IMR-90 (cell line): ENCODE measurements around the gene ITLN2. TPM values are rescaled to one million over a fixed set of nuclear protein-coding genes. Genes with fewer than 3 reads are reported as not detected.

Source experiments
- ATAC-seq: fragments of 200-7000 bp; cut with Tn5 transposase; 2 replicates; pipeline ENCODE4 v1.9.1; 2020; ENCODE audit warnings: low read depth, mild to moderate bottlenecking, moderate library complexity
- BruUV-seq: library from RNA; stranded (reverse); fragments of 400-500 nt; replicated peaks from 2 replicates; lab custom pipeline; 2021; lab: Mats Ljungman, UMichigan
- CTCF ChIA-PET: fragments of 300-600 bp; formaldehyde crosslinking; extraction: SDS; loops from one replicate; lab custom pipeline; 2021; ENCODE audit warnings: antibody characterized with exemption; lab: Yijun Ruan, JAX
- POLR2A ChIA-PET: fragments of 300-600 bp; sonication (Branson Sonifier 250); formaldehyde crosslinking; loops from one replicate; lab custom pipeline; 2022; ENCODE audit warnings: antibody characterized with exemption; ENCODE audit not compliant: unreplicated experiment; lab: Charles Lee
- DNase-seq: peaks from one replicate; pipeline ENCODE4 v3.0.0; 2013
- H2AFZ ChIP-seq: replicated peaks from 2 replicates; pipeline ENCODE3; 2013; ENCODE audit warnings: low read length, mild to moderate bottlenecking; ENCODE audit not compliant: poor library complexity
- H2AK5ac ChIP-seq: 2 replicates; pipeline ENCODE4 v1.6.1; 2013; ENCODE audit warnings: low read depth, low read length, inconsistent platforms
- H2AK9ac ChIP-seq: replicated peaks from 2 replicates; pipeline ENCODE3; 2013; ENCODE audit warnings: mild to moderate bottlenecking, low read depth, low read length, moderate library complexity; ENCODE audit not compliant: poor library complexity
- H2BK120ac ChIP-seq: 2 replicates; pipeline ENCODE4 v1.6.1; 2013; ENCODE audit warnings: low read depth, low read length, inconsistent platforms
- H2BK15ac ChIP-seq: 3 replicates; pipeline ENCODE4 v1.6.1; 2013; ENCODE audit warnings: low read depth, low read length, inconsistent platforms
- H2BK20ac ChIP-seq: 2 replicates; pipeline ENCODE4 v1.6.1; 2013; ENCODE audit warnings: low read depth, mild to moderate bottlenecking, inconsistent platforms, low read length, moderate library complexity
- H2BK5ac ChIP-seq: 2 replicates; pipeline ENCODE4 v1.6.1; 2013; ENCODE audit warnings: mild to moderate bottlenecking, low read depth, low read length, inconsistent platforms; ENCODE audit not compliant: poor library complexity, severe bottlenecking
- H3K14ac ChIP-seq: replicated peaks from 2 replicates; pipeline ENCODE4 v1.6.1; 2013; ENCODE audit warnings: low read depth, low read length, inconsistent platforms
- H3K18ac ChIP-seq: 2 replicates; pipeline ENCODE4 v1.6.1; 2013; ENCODE audit warnings: low read depth, low read length, control low read depth
- H3K23ac ChIP-seq: 2 replicates; pipeline ENCODE4 v1.6.1; 2013; ENCODE audit warnings: low read depth, low read length, inconsistent platforms
- H3K27ac ChIP-seq: 2 replicates; pipeline ENCODE4 v1.5.1; 2013; ENCODE audit warnings: mild to moderate bottlenecking, control low read depth, low read length; ENCODE audit not compliant: insufficient read depth
- H3K27me3 ChIP-seq: 2 replicates; pipeline ENCODE4 v1.6.1; 2013; ENCODE audit warnings: low read length; ENCODE audit not compliant: control insufficient read depth, insufficient read depth
- H3K36me3 ChIP-seq: 2 replicates; pipeline ENCODE4 v1.6.1; 2013; ENCODE audit warnings: low read length, mixed read lengths; ENCODE audit not compliant: control insufficient read depth, insufficient read depth
- H3K4ac ChIP-seq: 2 replicates; pipeline ENCODE4 v1.6.1; 2013; ENCODE audit warnings: low read depth, low read length, inconsistent platforms
- H3K4me1 ChIP-seq: 2 replicates; pipeline ENCODE4 v1.6.1; 2013; ENCODE audit warnings: low read length, mixed read lengths; ENCODE audit not compliant: control insufficient read depth, insufficient read depth
- H3K4me2 ChIP-seq: 2 replicates; pipeline ENCODE4 v1.6.1; 2013; ENCODE audit warnings: low read depth, mild to moderate bottlenecking, control low read depth, low read length, moderate library complexity
- H3K4me3 ChIP-seq: 2 replicates; pipeline ENCODE4 v1.5.1; 2013; ENCODE audit warnings: low read depth, mild to moderate bottlenecking, control low read depth, low read length, moderate library complexity; ENCODE audit not compliant: insufficient read depth
- H3K56ac ChIP-seq: 2 replicates; pipeline ENCODE4 v1.6.1; 2013; ENCODE audit warnings: low read length, inconsistent platforms; ENCODE audit not compliant: insufficient read depth; ENCODE audit errors: extremely low read depth
- H3K79me1 ChIP-seq, 2 experiments: 2 replicates each; pipeline ENCODE4 v1.6.1; 2013; ENCODE audit warnings: low read length in 2 of 2, inconsistent platforms in 1 of 2, low read depth in 1 of 2
- H3K9ac ChIP-seq: 2 replicates; pipeline ENCODE4 v1.6.1; 2013; ENCODE audit warnings: low read depth, low read length, control low read depth
- H3K9me1 ChIP-seq: 2 replicates; pipeline ENCODE4 v1.6.1; 2013; ENCODE audit warnings: low read length, inconsistent platforms; ENCODE audit not compliant: insufficient read depth
- H3K9me3 ChIP-seq: 2 replicates; pipeline ENCODE4 v1.6.1; 2013; ENCODE audit warnings: low read length; ENCODE audit not compliant: control insufficient read depth, insufficient read depth
- H4K20me1 ChIP-seq: 2 replicates; pipeline ENCODE4 v1.6.1; 2013; ENCODE audit warnings: low read length, inconsistent platforms; ENCODE audit not compliant: insufficient read depth
- H4K5ac ChIP-seq: 2 replicates; pipeline ENCODE4 v1.6.1; 2013; ENCODE audit warnings: mild to moderate bottlenecking, low read depth, low read length, control low read depth
- H4K8ac ChIP-seq, 2 experiments: 2 replicates each; pipeline ENCODE4 v1.6.1; 2013; ENCODE audit warnings: low read depth in 2 of 2, low read length in 2 of 2, control low read depth in 1 of 2, inconsistent platforms in 1 of 2
- H4K91ac ChIP-seq: 2 replicates; pipeline ENCODE4 v1.6.1; 2013; ENCODE audit warnings: low read depth, low read length, inconsistent platforms; ENCODE audit not compliant: insufficient read depth
- BHLHE40 ChIP-seq: fragments of 150-350 bp; IDR thresholded peaks from 2 replicates; pipeline ENCODE4 v1.6.1; 2016; ENCODE audit warnings: mild to moderate bottlenecking, low read depth, low read length
- CHD1 ChIP-seq: IDR thresholded peaks from 2 replicates; pipeline ENCODE4 v1.6.1; 2012; ENCODE audit warnings: low read depth, low read length, improper control_type of control experiment
- FOS ChIP-seq: fragments of 150-350 bp; IDR thresholded peaks from 2 replicates; pipeline ENCODE4 v1.6.1; 2016; ENCODE audit warnings: low read depth, low read length
- MAFK ChIP-seq: IDR thresholded peaks from 2 replicates; pipeline ENCODE4 v1.6.1; 2012; ENCODE audit warnings: low read depth, low read length, improper control_type of control experiment
- MAZ ChIP-seq: IDR thresholded peaks from 2 replicates; pipeline ENCODE4 v1.6.1; 2012; ENCODE audit warnings: low read depth, mild to moderate bottlenecking, low read length, improper control_type of control experiment, moderate library complexity, borderline replicate concordance
- MXI1 ChIP-seq: IDR thresholded peaks from 2 replicates; pipeline ENCODE4 v1.6.1; 2012; ENCODE audit warnings: low read depth, mild to moderate bottlenecking, low read length, moderate library complexity, borderline replicate concordance
- NFE2L2 ChIP-seq: fragments of 150-350 bp; IDR thresholded peaks from 2 replicates; pipeline ENCODE4 v1.6.1; 2016; ENCODE audit warnings: low read depth, mild to moderate bottlenecking, low read length
- POLR2A ChIP-seq: IDR thresholded peaks from 2 replicates; pipeline ENCODE4 v1.6.1; 2012; ENCODE audit warnings: mild to moderate bottlenecking, low read depth, low read length
- RAD21 ChIP-seq: IDR thresholded peaks from 2 replicates; pipeline ENCODE4 v1.6.1; 2012; ENCODE audit warnings: low read length, improper control_type of control experiment
- RCOR1 ChIP-seq: IDR thresholded peaks from 2 replicates; pipeline ENCODE4 v1.6.1; 2012; ENCODE audit warnings: mild to moderate bottlenecking, low read length, improper control_type of control experiment; ENCODE audit not compliant: insufficient replicate concordance
- RFX5 ChIP-seq: IDR thresholded peaks from 2 replicates; pipeline ENCODE4 v1.8.0; 2012; ENCODE audit warnings: low read depth, mild to moderate bottlenecking, low read length, moderate library complexity
- SMC3 ChIP-seq: fragments of 150-350 bp; IDR thresholded peaks from 2 replicates; pipeline ENCODE4 v1.6.1; 2016; ENCODE audit warnings: low read depth, mild to moderate bottlenecking, antibody characterized with exemption, low read length, moderate library complexity
- WGBS, 2 experiments: methylation state at CpG; one replicate each; pipeline versions ENCODE4 v1.1.5 to v1.1.7; 2013; ENCODE audit warnings: missing lambda C conversion rate in 2 of 2; ENCODE audit not compliant: insufficient read length in 1 of 2; ENCODE audit errors: extremely low coverage in 2 of 2; 5-methylcytosine and 5-hydroxymethylcytosine counted together
- dilution Hi-C: fragments of 300-500 bp; cut with HindIII; formaldehyde crosslinking; loops from one replicate; pipeline ENCODE4 v1.14.3; 2018; ENCODE audit warnings: low sequenced_read_pairs; ENCODE audit not compliant: unreplicated experiment
- in situ Hi-C: fragments of 300-500 bp; cut with MboI; formaldehyde crosslinking; loops from 3 replicates; pipeline ENCODE4 v1.14.3; 2019; ENCODE audit warnings: low sequenced_read_pairs, inconsistent platforms, mixed read lengths
- intact Hi-C: fragments of 100-400 bp; cut with micrococcal nuclease; formaldehyde crosslinking; loops from 2 replicates; pipeline ENCODE4 v1.10.0; 2022
- polyA plus RNA-seq, 3 experiments: library from polyadenylated mRNA; depleted of rRNA; stranded (reverse); fragments of >200 nt; gene quantifications; 2 replicates each; pipeline ENCODE4 v1.2.3, GENCODE V29; 2012; ENCODE audit warnings: low replicate concordance in 1 of 3
- total RNA-seq: library from RNA; depleted of rRNA; stranded (reverse); fragments of >200 nt; gene quantifications from 2 replicates; pipeline ENCODE4 v1.2.3, GENCODE V29; 2012
- TF ChIP-seq, protein P1 (sequence below): conservative IDR thresholded peaks from 2 replicates; pipeline ENCODE4 v1.5.1; 2012; ENCODE audit warnings: mild to moderate bottlenecking, low read depth, low read length, improper control_type of control experiment
- TF ChIP-seq, protein P2 (sequence below): fragments of 150-350 bp; IDR thresholded peaks from 2 replicates; pipeline ENCODE4 v1.6.1; 2017; ENCODE audit warnings: mild to moderate bottlenecking, antibody characterized with exemption, low read length, low read depth
- TF ChIP-seq, protein P3 (sequence below): fragments of 150-350 bp; IDR thresholded peaks from 2 replicates; pipeline ENCODE4 v1.6.1; 2016; ENCODE audit warnings: low read depth, mild to moderate bottlenecking, low read length, moderate library complexity, borderline replicate concordance

Gene ITLN2
- total and polyA plus RNA-seq, 2 of the 4 experiments (the other 2 are of a cell fraction) = not detected

DNA sequence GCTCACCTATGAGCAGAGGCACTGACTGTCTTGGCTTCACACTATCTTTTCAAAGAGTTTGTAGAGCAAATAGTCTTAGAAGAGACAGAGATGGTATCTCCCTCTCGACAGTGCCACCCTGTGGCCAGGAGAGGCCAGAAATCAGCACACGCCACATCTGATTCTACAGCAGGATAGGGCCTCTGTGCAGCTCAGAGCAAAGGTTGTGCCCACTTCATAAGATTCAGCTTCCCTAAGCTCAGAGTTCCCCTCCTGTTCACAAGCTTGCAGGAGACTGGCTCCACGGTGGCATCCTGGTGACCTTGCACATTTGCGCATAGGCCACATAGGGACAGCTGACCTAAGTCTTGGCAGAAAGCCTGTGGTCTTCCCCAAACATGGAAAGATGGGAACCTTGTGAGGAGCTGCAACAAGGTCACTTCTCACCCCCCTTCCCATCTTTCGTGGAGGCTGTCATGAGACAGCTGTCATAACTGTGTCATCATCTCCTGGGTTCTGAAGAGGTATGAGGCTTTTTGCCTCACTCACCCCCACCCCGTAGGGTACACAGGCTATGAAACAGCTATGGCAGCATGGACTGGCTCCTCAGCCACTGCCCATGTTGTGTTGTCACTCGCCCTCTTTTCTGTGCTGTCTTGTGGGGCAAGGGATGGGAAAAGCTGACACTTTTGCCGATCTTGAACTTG is 3.0 kb downstream of the ITLN2 start:
- Histone ChIP-seq H2AFZ (peak overlapping the region; percentile 65), H3K4me1 (no peaks in the 10 kb centered on the region), H4K20me1 (no peaks in the 10 kb centered on the region), H3K4me2 (no peak overlapping the region), H2AK9ac (no peak overlapping the region), H3K9ac (no peak overlapping the region), H3K14ac (no peak overlapping the region), H3K56ac (no peak overlapping the region), H3K27me3 (peaks cover 4% of the 10 kb centered on the region; the same call in 1 of the 2 replicates), H4K91ac (no peak overlapping the region), H4K8ac (no peak overlapping the region), H3K27ac (no peak overlapping the region), H3K9me3 (no peaks in the 10 kb centered on the region), H3K36me3 (no peaks in the 10 kb centered on the region), H3K79me1 (no peaks in the 10 kb centered on the region), H2BK5ac (no peak overlapping the region), H3K4ac (no peak overlapping the region), H2BK15ac (no peak overlapping the region), H3K18ac (no peak overlapping the region), H2BK20ac (no peak overlapping the region), H3K9me1 (no peaks in the 10 kb centered on the region), H3K4me3 (no peak overlapping the region), H3K23ac (no peak overlapping the region), H2AK5ac (no peak overlapping the region), H2BK120ac (no peak overlapping the region), H4K5ac (no peak overlapping the region)
- CTCF ChIA-PET = interaction anchor here (0.6 to 1.5 kb wide), 2 partner anchors 116 to 239 kb away, joined by 3 to 4 read pairs; no protein-coding TSS in a partner anchor
- WGBS, 2 experiments = no CpG with 5 or more reads among the region's 8 CpGs
- peak; percentile 41 for DNase-seq
- dilution Hi-C loops (no loop called here), intact Hi-C loops (loop anchor here (1.0 to 2.0 kb wide), 3 partner anchors 116 to 277 kb away; no protein-coding TSS in a partner anchor), in situ Hi-C loops (no loop called here)
- BruUV-seq = no TSS peak
- POLR2A ChIA-PET = no interaction called here
- peak; percentile 93 for ATAC-seq
- TF ChIP-seq NFE2L2 (no peak), MXI1 (no peak), SMC3 (peak; percentile 54), RFX5 (no peak), MAFK (no peak), RAD21 (peak; percentile 52), BHLHE40 (no peak), POLR2A (no peak), CHD1 (no peak), MAZ (no peak), FOS (no peak), RCOR1 (no peak)
- TF ChIP-seq, protein P1, sequence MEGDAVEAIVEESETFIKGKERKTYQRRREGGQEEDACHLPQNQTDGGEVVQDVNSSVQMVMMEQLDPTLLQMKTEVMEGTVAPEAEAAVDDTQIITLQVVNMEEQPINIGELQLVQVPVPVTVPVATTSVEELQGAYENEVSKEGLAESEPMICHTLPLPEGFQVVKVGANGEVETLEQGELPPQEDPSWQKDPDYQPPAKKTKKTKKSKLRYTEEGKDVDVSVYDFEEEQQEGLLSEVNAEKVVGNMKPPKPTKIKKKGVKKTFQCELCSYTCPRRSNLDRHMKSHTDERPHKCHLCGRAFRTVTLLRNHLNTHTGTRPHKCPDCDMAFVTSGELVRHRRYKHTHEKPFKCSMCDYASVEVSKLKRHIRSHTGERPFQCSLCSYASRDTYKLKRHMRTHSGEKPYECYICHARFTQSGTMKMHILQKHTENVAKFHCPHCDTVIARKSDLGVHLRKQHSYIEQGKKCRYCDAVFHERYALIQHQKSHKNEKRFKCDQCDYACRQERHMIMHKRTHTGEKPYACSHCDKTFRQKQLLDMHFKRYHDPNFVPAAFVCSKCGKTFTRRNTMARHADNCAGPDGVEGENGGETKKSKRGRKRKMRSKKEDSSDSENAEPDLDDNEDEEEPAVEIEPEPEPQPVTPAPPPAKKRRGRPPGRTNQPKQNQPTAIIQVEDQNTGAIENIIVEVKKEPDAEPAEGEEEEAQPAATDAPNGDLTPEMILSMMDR = peak; percentile 61
- TF ChIP-seq, protein P2, sequence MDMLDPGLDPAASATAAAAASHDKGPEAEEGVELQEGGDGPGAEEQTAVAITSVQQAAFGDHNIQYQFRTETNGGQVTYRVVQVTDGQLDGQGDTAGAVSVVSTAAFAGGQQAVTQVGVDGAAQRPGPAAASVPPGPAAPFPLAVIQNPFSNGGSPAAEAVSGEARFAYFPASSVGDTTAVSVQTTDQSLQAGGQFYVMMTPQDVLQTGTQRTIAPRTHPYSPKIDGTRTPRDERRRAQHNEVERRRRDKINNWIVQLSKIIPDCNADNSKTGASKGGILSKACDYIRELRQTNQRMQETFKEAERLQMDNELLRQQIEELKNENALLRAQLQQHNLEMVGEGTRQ = no peak
- TF ChIP-seq, protein P3, sequence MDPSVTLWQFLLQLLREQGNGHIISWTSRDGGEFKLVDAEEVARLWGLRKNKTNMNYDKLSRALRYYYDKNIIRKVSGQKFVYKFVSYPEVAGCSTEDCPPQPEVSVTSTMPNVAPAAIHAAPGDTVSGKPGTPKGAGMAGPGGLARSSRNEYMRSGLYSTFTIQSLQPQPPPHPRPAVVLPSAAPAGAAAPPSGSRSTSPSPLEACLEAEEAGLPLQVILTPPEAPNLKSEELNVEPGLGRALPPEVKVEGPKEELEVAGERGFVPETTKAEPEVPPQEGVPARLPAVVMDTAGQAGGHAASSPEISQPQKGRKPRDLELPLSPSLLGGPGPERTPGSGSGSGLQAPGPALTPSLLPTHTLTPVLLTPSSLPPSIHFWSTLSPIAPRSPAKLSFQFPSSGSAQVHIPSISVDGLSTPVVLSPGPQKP = no peak
